Stimulated activated naive B cell treated with anti-CD40 and anti-IgM and Interleukin-4, amounts not matched to agents 10 μg/mL and 1 μg/mL and 100 μg/mL, for 72 hours (primary cell): Measurements from ENCODE around the gene CACTIN.
"Not testable (repeated sequence)": the region's sequence is repeated elsewhere in the genome, so short reads cannot be mapped to it uniquely, and the experiment has no call there.

Experiments
- ATAC-seq, 2 donors: fragments of 150-1000 bp; cut with Tn5 transposase; replicated peaks; 2 replicates each; pipeline ENCODE4 v1.10.0; 2021; ENCODE audit warnings: moderate library complexity in 1 of 2
- DNase-seq: peaks from one replicate; pipeline ENCODE4 v3.0.0; 2021
- H3K27ac Mint-ChIP-seq: one replicate; pipeline ENCODE4 v1.8.0; 2022; ENCODE audit warnings: mild to moderate bottlenecking, mixed read lengths
- H3K27me3 Mint-ChIP-seq, 2 donors: one replicate each; pipeline ENCODE4 v1.8.0; 2022; ENCODE audit warnings: mixed read lengths in 2 of 2
- H3K36me3 Mint-ChIP-seq, 2 donors: one replicate each; pipeline ENCODE4 v1.8.0; 2022; ENCODE audit warnings: mixed read lengths in 2 of 2, mild to moderate bottlenecking in 1 of 2
- H3K4me1 Mint-ChIP-seq, 2 donors: one replicate each; pipeline ENCODE4 v1.8.0; 2022; ENCODE audit warnings: mixed read lengths in 2 of 2, mild to moderate bottlenecking in 1 of 2
- H3K4me3 Mint-ChIP-seq, 2 donors: one replicate each; pipeline ENCODE4 v1.8.0; 2022; ENCODE audit warnings: mild to moderate bottlenecking in 2 of 2, mixed read lengths in 2 of 2, moderate library complexity in 1 of 2
- H3K9me3 Mint-ChIP-seq, 2 donors: one replicate each; pipeline ENCODE4 v1.8.0; 2022; ENCODE audit warnings: mixed read lengths in 2 of 2, mild to moderate bottlenecking in 1 of 2

Gene CACTIN

DNA sequence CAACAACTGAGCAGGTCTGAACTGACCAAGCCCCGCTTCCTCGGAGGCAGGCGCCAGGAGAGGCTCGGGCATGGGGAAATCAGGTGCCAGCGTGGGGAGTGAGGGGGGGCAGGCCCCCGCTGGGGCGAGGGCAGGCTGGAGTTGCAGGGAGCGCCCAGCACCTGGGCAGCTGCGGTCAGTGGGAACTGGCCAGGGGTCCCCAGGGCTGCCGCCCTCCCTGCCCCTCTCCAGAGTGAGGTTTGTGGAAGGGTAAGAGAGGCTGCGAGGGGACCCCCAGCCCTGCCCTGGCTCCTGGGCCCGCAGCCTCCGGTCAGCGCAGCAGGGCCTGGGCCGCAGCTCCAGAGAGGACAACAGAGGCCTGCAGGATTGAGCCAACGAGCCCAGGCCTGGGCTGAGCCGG is 41.2 kb upstream of the CACTIN start:
- H3K27ac Mint-ChIP-seq = no peak overlapping the region
- peaks cover 0 to 6% of the 10 kb centered on the region in 2 donors for H3K27me3 Mint-ChIP-seq
- DNase-seq (no peak), ATAC-seq (no peak)
- peaks cover 18 to 39% of the 10 kb centered on the region in 2 donors for H3K36me3 Mint-ChIP-seq
- no peaks in the 10 kb centered on the region for H3K9me3 Mint-ChIP-seq
- H3K4me1 Mint-ChIP-seq = peaks cover 42 to 48% of the 10 kb centered on the region in 2 donors
- no peak overlapping the region for H3K4me3 Mint-ChIP-seq

DNA sequence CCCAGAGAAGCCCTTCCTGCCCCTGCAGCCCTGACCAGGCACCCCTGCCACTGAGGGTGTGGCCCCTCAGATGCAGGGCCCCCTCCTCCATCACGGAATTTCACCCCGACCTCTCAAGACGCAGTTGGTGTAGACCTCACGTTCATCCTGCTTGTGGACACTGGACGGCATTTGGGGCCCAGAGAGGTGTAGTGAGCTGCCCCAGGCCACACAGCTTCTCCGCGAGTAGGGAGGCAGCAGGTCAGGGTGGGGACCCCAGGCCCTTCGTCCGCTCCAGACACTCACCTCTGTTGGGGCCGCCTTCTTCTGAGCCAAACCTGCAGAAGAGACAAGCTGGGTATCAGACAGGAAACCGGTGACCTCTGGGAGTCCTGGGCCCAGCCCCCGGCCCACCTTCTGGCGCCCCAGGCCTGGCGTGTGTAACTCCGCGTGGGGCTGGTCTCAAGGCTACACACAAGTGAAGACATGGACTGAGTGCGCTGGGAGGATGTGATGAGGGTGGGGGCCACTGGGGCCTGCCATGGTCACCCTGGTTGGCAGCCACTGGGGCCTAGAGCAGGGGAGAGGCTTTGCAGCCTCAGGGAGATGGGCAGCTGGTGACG is 40.5 kb upstream of the CACTIN start:
- Mint-ChIP-seq H3K27me3 (peaks cover 0 to 1% of the 10 kb centered on the region in 2 donors), H3K27ac (no peak overlapping the region), H3K9me3 (no peaks in the 10 kb centered on the region), H3K4me1 (peaks cover 37 to 43% of the 10 kb centered on the region in 2 donors), H3K36me3 (peaks cover 18 to 36% of the 10 kb centered on the region in 2 donors), H3K4me3 (no peak overlapping the region)
- no peak for DNase-seq
- ATAC-seq = no peak

- H3K4me1 Mint-ChIP-seq = peaks cover 32 to 37% of the 10 kb centered on the region in 2 donors
These were observed 39.9 kb upstream of the CACTIN start for GRCh38 chr19:3666545-3666856.

DNA sequence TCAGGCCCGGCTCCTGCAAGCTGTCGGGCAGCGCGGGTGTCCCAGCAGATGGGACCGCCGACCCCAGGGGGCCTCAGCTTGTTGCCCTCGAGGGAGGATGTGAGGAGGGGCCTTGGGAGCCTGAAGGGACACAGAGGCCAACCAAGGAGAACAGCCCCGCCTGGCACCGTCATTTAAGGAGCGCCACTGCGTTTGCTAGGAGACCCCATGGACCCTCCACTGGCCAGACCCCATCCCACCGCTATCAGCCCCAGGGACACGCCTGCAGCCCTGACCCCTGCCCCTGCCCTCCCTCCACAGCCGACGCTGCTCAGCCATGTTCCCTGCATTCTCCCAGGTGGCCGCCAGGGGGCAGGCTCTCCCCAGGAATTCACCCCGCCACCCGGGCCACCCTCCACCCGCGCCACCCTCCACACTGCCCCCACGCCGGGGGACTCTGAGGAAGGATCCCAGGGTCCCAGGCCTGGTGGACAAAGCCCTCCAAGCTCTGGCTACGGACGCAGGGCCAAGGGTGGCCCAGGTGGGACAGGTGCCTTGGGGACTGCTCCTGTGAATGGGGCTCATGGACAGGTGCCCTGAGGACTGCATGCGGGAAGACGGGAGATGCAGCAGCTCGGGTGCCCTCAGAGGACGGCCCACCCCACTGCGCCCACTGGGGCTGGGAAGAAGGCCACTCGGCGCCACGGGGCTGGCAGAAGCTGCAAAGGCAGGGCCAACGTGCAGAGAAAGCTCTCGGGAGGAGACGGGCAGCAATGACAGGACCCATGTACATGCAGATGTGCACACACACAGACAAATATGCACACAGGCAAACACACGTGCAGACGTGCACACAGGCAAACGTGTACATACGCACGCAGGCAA is 39.3 kb upstream of the CACTIN start:
- peaks cover 27 to 44% of the 10 kb centered on the region in 2 donors for H3K36me3 Mint-ChIP-seq
- H3K4me3 Mint-ChIP-seq = peak overlapping the region in 1 of 2 donors; percentile 43
- ATAC-seq (peak; percentile 88 to 90), DNase-seq (peak; percentile 54)
- peaks cover 27 to 31% of the 10 kb centered on the region in 2 donors for H3K4me1 Mint-ChIP-seq
- H3K27me3 Mint-ChIP-seq = no peaks in the 10 kb centered on the region
- H3K9me3 Mint-ChIP-seq = no peaks in the 10 kb centered on the region
- no peak overlapping the region for H3K27ac Mint-ChIP-seq

More at GRCh38 chr19:3666545-3666856, 39.9 kb upstream of the CACTIN start:
- H3K36me3 Mint-ChIP-seq = peaks cover 23 to 38% of the 10 kb centered on the region in 2 donors
- H3K4me3 Mint-ChIP-seq, DNase-seq, ATAC-seq, H3K27me3 Mint-ChIP-seq, H3K27ac Mint-ChIP-seq, H3K9me3 Mint-ChIP-seq: not testable (repeated sequence)

GRCh38 chr19:3664879-3665642 is 38.5 kb upstream of the CACTIN start:
- H3K36me3 Mint-ChIP-seq = peaks cover 31 to 48% of the 10 kb centered on the region in 2 donors
- ATAC-seq = peak; percentile 50 to 52
- H3K4me1 Mint-ChIP-seq = peaks cover 23 to 27% of the 10 kb centered on the region in 2 donors
- peak overlapping the region in 1 of 2 donors; percentile 43 for H3K4me3 Mint-ChIP-seq
- H3K27me3 Mint-ChIP-seq = no peaks in the 10 kb centered on the region
- H3K9me3 Mint-ChIP-seq = no peaks in the 10 kb centered on the region
- no peak overlapping the region for H3K27ac Mint-ChIP-seq
- no peak for DNase-seq

DNA sequence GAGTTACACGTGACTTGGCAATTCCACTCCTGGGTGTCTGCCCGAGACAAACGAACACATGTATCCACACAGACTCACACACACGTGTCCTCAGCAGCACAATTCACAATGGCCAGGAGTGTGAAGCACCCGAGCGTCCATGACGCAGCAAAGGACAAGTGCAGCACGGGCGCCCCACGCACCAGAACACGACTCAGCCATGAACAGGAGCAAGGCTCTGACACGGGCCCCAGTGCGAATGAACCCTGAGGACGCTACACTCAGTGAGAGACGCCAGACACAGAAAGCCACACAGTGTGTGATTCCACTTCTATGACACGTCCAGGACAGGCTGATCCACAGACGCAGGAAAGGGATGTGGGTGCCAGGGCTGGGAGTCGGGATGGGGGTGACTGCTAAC is 37.2 kb upstream of the CACTIN start:
- ATAC-seq (no peak), DNase-seq (no peak)
- H3K36me3 Mint-ChIP-seq = peaks cover 38 to 52% of the 10 kb centered on the region in 2 donors
- peaks cover 19 to 22% of the 10 kb centered on the region in 2 donors for H3K4me1 Mint-ChIP-seq
- H3K9me3 Mint-ChIP-seq = no peaks in the 10 kb centered on the region
- H3K4me3 Mint-ChIP-seq = no peak overlapping the region
- H3K27me3 Mint-ChIP-seq = no peaks in the 10 kb centered on the region
- H3K27ac Mint-ChIP-seq = no peak overlapping the region

DNA sequence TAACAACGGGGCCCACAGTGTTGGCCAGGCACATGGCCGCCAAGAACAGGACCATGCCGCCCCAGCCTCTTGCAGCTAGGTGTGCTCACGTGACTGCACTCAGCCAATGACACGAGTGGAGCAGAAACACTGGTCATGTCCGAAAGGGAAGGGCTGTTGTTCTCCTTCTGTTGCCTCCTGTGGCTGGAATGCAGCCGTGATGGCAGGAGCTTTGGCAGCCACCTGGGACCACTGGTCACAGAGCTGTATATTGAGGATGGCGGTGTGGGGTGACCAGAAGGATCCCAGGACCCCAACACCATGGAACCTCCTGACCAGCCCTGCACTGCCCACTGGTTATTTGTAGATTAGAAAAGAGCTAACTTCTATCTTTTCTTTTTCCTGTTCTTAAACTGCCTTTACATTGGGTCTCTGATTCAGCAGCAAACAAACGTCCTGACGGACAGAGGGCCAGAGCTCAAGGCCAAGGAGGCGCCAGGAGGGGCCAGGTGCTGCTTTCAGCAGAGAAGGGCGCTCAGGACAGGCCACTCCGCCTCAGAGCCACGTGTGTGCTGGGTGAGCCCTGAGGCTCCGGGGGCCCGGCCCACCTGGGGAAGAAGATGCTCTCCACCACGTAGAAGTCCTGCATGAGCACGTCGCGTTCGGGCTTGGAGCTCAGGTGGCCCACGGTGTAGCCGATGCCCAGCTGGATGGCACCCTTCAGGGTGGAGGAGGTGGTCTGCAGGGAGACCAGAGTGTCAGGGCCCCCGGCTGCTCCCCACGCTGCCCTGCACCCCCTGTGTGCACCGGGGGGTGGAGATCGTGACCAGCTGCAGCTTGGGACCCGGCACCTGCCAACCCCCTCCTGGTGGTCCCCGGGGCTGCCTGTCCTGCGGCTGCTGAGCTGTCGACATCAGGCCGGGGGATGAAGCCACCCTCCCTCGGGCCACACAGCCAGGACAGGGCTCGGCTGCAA is 35.0 kb upstream of the CACTIN start:
- DNase-seq (no peak), ATAC-seq (no peak)
- no peak overlapping the region for H3K27ac Mint-ChIP-seq
- H3K4me3 Mint-ChIP-seq = no peak overlapping the region
- H3K9me3 Mint-ChIP-seq = peaks cover 0 to 2% of the 10 kb centered on the region in 2 donors
- peaks cover 15 to 19% of the 10 kb centered on the region in 2 donors for H3K4me1 Mint-ChIP-seq
- H3K36me3 Mint-ChIP-seq = peaks cover 51 to 59% of the 10 kb centered on the region in 2 donors
- H3K27me3 Mint-ChIP-seq = no peaks in the 10 kb centered on the region

GRCh38 chr19:3660493-3661219 is 34.1 kb upstream of the CACTIN start:
- Mint-ChIP-seq H3K36me3 (peaks cover 47 to 57% of the 10 kb centered on the region in 2 donors), H3K4me1 (peaks cover 8 to 12% of the 10 kb centered on the region in 2 donors)

GRCh38 chr19:3659746-3660112 is 33.1 kb upstream of the CACTIN start:
- H3K36me3 Mint-ChIP-seq = peaks cover 47 to 57% of the 10 kb centered on the region in 2 donors
- peaks cover 2 to 5% of the 10 kb centered on the region in 2 donors for H3K4me1 Mint-ChIP-seq

More at GRCh38 chr19:3660493-3661219, 34.1 kb upstream of the CACTIN start:
- Mint-ChIP-seq H3K27me3 (no peaks in the 10 kb centered on the region), H3K4me3 (no peak overlapping the region), H3K27ac (no peak overlapping the region), H3K9me3 (peaks cover 0 to 2% of the 10 kb centered on the region in 2 donors)
- ATAC-seq = no peak
- DNase-seq = no peak

GRCh38 chr19:3658870-3659745 is 32.5 kb upstream of the CACTIN start:
- no peak for ATAC-seq
- Mint-ChIP-seq H3K27ac (no peak overlapping the region), H3K9me3 (peaks cover 0 to 2% of the 10 kb centered on the region in 2 donors), H3K36me3 (peaks cover 48 to 58% of the 10 kb centered on the region in 2 donors), H3K27me3 (no peaks in the 10 kb centered on the region), H3K4me3 (no peak overlapping the region), H3K4me1 (peaks cover 0 to 3% of the 10 kb centered on the region in 2 donors)
- no peak for DNase-seq

More at GRCh38 chr19:3659746-3660112, 33.1 kb upstream of the CACTIN start:
- no peak overlapping the region for H3K4me3 Mint-ChIP-seq
- H3K9me3 Mint-ChIP-seq = peaks cover 0 to 2% of the 10 kb centered on the region in 2 donors
- no peak for ATAC-seq
- H3K27ac Mint-ChIP-seq = no peak overlapping the region
- DNase-seq = no peak
- no peaks in the 10 kb centered on the region for H3K27me3 Mint-ChIP-seq

- no peaks in the 10 kb centered on the region for H3K27me3 Mint-ChIP-seq
These were observed 31.6 kb upstream of the CACTIN start for GRCh38 chr19:3658004-3658869.

More at GRCh38 chr19:3658004-3658869, 31.6 kb upstream of the CACTIN start:
- no peak for DNase-seq
- Mint-ChIP-seq H3K36me3 (peaks cover 44 to 52% of the 10 kb centered on the region in 2 donors), H3K4me1 (peaks cover 0 to 2% of the 10 kb centered on the region in 2 donors), H3K27ac (no peak overlapping the region), H3K4me3 (no peak overlapping the region), H3K9me3 (peaks cover 0 to 2% of the 10 kb centered on the region in 2 donors)
- ATAC-seq = no peak
